Peyer's patch (tissue), 4 donors: ENCODE results near the gene PCSK5. TPM values are rescaled to one million over a fixed set of nuclear protein-coding genes. Genes with fewer than 3 reads are reported as not detected.

Source experiments
- DNase-seq, 3 donors: peaks; one replicate each; pipeline ENCODE4 v3.0.0-alpha.2; 2017 to 2019
- H3K27ac ChIP-seq, 4 donors: fragments of 200-600 bp; sonication (generic); one replicate each; pipeline ENCODE4 v1.5.1; 2016 to 2019
- H3K27me3 ChIP-seq, 2 donors: fragments of 200-600 bp; sonication (generic); one replicate each; pipeline ENCODE4 v1.5.1; 2019
- H3K36me3 ChIP-seq, 3 donors: fragments of 200-600 bp; sonication (generic); one replicate each; pipeline ENCODE4 v1.5.1; 2016 to 2019
- H3K4me1 ChIP-seq, 4 donors: fragments of 200-600 bp; sonication (generic); one replicate each; pipeline ENCODE4 v1.5.1; 2016 to 2019
- H3K4me3 ChIP-seq, 4 donors: fragments of 200-600 bp; sonication (generic); 1 replicate in 3 of 4; 2 replicates in 1 of 4; pipeline ENCODE4 v1.5.1; 2016 to 2019; ENCODE audit warnings: mild to moderate bottlenecking in 1 of 4
- H3K9me3 ChIP-seq, 4 donors: fragments of 200-600 bp; sonication (generic); one replicate each; pipeline ENCODE4 v1.5.1; 2016 to 2019; ENCODE audit warnings: mild to moderate bottlenecking in 1 of 4
- CTCF ChIP-seq, 6 experiments: fragments of 450-650 bp in 4 of 6; fragments of 200-600 bp in 2 of 6; sonication (generic) in 1 of 6; IDR thresholded peaks; one replicate each; pipeline ENCODE4 v1.5.1; 2017 to 2019; ENCODE audit warnings: antibody characterized with exemption in 6 of 6, mild to moderate bottlenecking in 3 of 6, moderate library complexity in 1 of 6
- POLR2A ChIP-seq, 2 donors: fragments of 450-650 bp; IDR thresholded peaks; one replicate each; pipeline ENCODE4 v1.5.1; 2017; ENCODE audit warnings: antibody characterized with exemption in 2 of 2, mild to moderate bottlenecking in 2 of 2, moderate library complexity in 2 of 2
- total RNA-seq, 4 donors: library from RNA; depleted of rRNA; stranded (reverse); fragments of >200 nt; gene quantifications; one replicate each; pipeline ENCODE4 v1.1.0, GENCODE V29; 2016

The PCSK5 gene
- total RNA-seq, 4 donors from 2014 or later: 77.6 to 488 (median 411) TPM

- Histone ChIP-seq H3K4me3 (no peak overlapping the region), H3K9me3 (no peaks in the 10 kb centered on the region), H3K36me3 (peaks cover 0 to 11% (median 0%) of the 10 kb centered on the region in 3 donors), H3K27ac (no peak overlapping the region), H3K27me3 (no peaks in the 10 kb centered on the region), H3K4me1 (no peaks in the 10 kb centered on the region)
- no peak for DNase-seq
- TF ChIP-seq CTCF (IDR thresholded peaks at IDR 0.05) (no peak), POLR2A (IDR thresholded peaks at IDR 0.05) (no peak)
These were observed 226.4 kb downstream of the PCSK5 start for GRCh38 chr9:76116913-76117312.

GRCh38 chr9:76127637-76128036, 237.2 kb downstream of the PCSK5 start:
- H3K36me3 ChIP-seq: no peaks in the 10 kb centered on the region
- no peak for TF ChIP-seq POLR2A (IDR thresholded peaks at IDR 0.05)
- no peak for TF ChIP-seq CTCF (IDR thresholded peaks at IDR 0.05)
- DNase-seq: no peak
- no peaks in the 10 kb centered on the region for H3K27me3 ChIP-seq
- H3K9me3 ChIP-seq: no peaks in the 10 kb centered on the region
- H3K4me1 ChIP-seq: no peaks in the 10 kb centered on the region
- H3K27ac ChIP-seq: no peak overlapping the region
- no peak overlapping the region for H3K4me3 ChIP-seq

- Histone ChIP-seq H3K9me3 (no peaks in the 10 kb centered on the region), H3K27me3 (no peaks in the 10 kb centered on the region), H3K27ac (no peak overlapping the region), H3K4me3 (no peak overlapping the region), H3K36me3 (peaks cover 0 to 3% (median 0%) of the 10 kb centered on the region in 3 donors), H3K4me1 (no peaks in the 10 kb centered on the region)
- DNase-seq: no peak
- TF ChIP-seq POLR2A (IDR thresholded peaks at IDR 0.05) (no peak), CTCF (IDR thresholded peaks at IDR 0.05) (no peak)
These were observed 245.4 kb downstream of the PCSK5 start for GRCh38 chr9:76135902-76136301.

- H3K4me1 ChIP-seq: no peaks in the 10 kb centered on the region
- H3K9me3 ChIP-seq: no peaks in the 10 kb centered on the region
- no peak overlapping the region for H3K27ac ChIP-seq
- TF ChIP-seq POLR2A (IDR thresholded peaks at IDR 0.05) (no peak), CTCF (IDR thresholded peaks at IDR 0.05) (no peak)
- no peaks in the 10 kb centered on the region for H3K27me3 ChIP-seq
- H3K36me3 ChIP-seq: peaks cover 0 to 3% (median 0%) of the 10 kb centered on the region in 3 donors
- no peak for DNase-seq
- H3K4me3 ChIP-seq: no peak overlapping the region
These were observed 246.5 kb downstream of the PCSK5 start for GRCh38 chr9:76136986-76137385.

GRCh38 chr9:76137931-76138330, 247.5 kb downstream of the PCSK5 start:
- Histone ChIP-seq H3K27ac (no peak overlapping the region), H3K27me3 (no peaks in the 10 kb centered on the region), H3K4me3 (no peak overlapping the region), H3K9me3 (no peaks in the 10 kb centered on the region), H3K36me3 (peaks cover 0 to 3% (median 0%) of the 10 kb centered on the region in 3 donors), H3K4me1 (no peaks in the 10 kb centered on the region)
- TF ChIP-seq POLR2A (IDR thresholded peaks at IDR 0.05) (no peak), CTCF (IDR thresholded peaks at IDR 0.05) (no peak)
- DNase-seq: no peak

GRCh38 chr9:76138360-76138759, 247.9 kb downstream of the PCSK5 start:
- H3K4me1 ChIP-seq: no peaks in the 10 kb centered on the region
- no peak overlapping the region for H3K4me3 ChIP-seq
- no peaks in the 10 kb centered on the region for H3K27me3 ChIP-seq
- H3K9me3 ChIP-seq: no peaks in the 10 kb centered on the region
- no peak overlapping the region for H3K27ac ChIP-seq
- H3K36me3 ChIP-seq: peaks cover 0 to 3% (median 0%) of the 10 kb centered on the region in 3 donors
- no peak for DNase-seq
- TF ChIP-seq POLR2A (IDR thresholded peaks at IDR 0.05) (no peak), CTCF (IDR thresholded peaks at IDR 0.05) (no peak)
